A673 (cell line): ENCODE data around the gene CDH4. TPM values are rescaled to one million over a fixed set of nuclear protein-coding genes. Genes with fewer than 3 reads are reported as not detected.

ENCODE experiments used
- BruUV-seq: library from RNA; stranded (reverse); fragments of 400-500 nt; replicated peaks from 2 replicates; lab custom pipeline; 2021; lab: Mats Ljungman, UMichigan
- CTCF ChIA-PET: fragments of 300-600 bp; sonication (Branson Sonifier 250); formaldehyde crosslinking; loops from one replicate; lab custom pipeline; 2022; ENCODE audit warnings: antibody characterized with exemption; lab: Charles Lee
- POLR2A ChIA-PET: fragments of 300-600 bp; sonication (Branson Sonifier 250); formaldehyde crosslinking; loops from one replicate; lab custom pipeline; 2022; ENCODE audit warnings: antibody characterized with exemption; ENCODE audit not compliant: low non-redundant PET; lab: Charles Lee
- DNase-seq: peaks from one replicate; pipeline ENCODE4 v3.0.0-alpha.2; 2015; ENCODE audit warnings: low spot score
- H3K27ac ChIP-seq: fragments of 200-600 bp; sonication (generic); 2 replicates; pipeline ENCODE4 v1.5.1; 2016; ENCODE audit warnings: mixed run types, low read depth, mild to moderate bottlenecking, mixed read lengths, antibody characterized with exemption, low read length; ENCODE audit not compliant: poor library complexity, severe bottlenecking
- H3K27me3 ChIP-seq: fragments of 200-600 bp; sonication (generic); replicated peaks from 2 replicates; pipeline ENCODE4 v1.6.1; 2017; ENCODE audit warnings: mixed run types, low read depth, mild to moderate bottlenecking, mixed read lengths, antibody characterized with exemption, low read length; ENCODE audit not compliant: insufficient read depth, poor library complexity
- H3K36me3 ChIP-seq: fragments of 200-600 bp; sonication (generic); 2 replicates; pipeline ENCODE4 v1.6.1; 2016; ENCODE audit warnings: mixed run types, mild to moderate bottlenecking, mixed read lengths, antibody characterized with exemption, low read length; ENCODE audit not compliant: insufficient read depth, poor library complexity, severe bottlenecking
- H3K4me1 ChIP-seq: fragments of 200-600 bp; sonication (generic); 2 replicates; pipeline ENCODE4 v1.6.1; 2017; ENCODE audit warnings: mixed run types, mild to moderate bottlenecking, mixed read lengths, antibody characterized with exemption, low read length; ENCODE audit not compliant: insufficient read depth, poor library complexity, severe bottlenecking
- H3K4me3 ChIP-seq: fragments of 200-600 bp; sonication (generic); 2 replicates; pipeline ENCODE4 v1.5.1; 2016; ENCODE audit warnings: low read depth, mixed run types, mild to moderate bottlenecking, mixed read lengths, low read length; ENCODE audit not compliant: poor library complexity, severe bottlenecking
- H3K9me3 ChIP-seq: fragments of 200-600 bp; sonication (generic); 2 replicates; pipeline ENCODE4 v1.6.1; 2016; ENCODE audit warnings: mixed run types, low read depth, mild to moderate bottlenecking, mixed read lengths, antibody characterized with exemption, low read length; ENCODE audit not compliant: poor library complexity, severe bottlenecking
- EZH2 ChIP-seq: fragments of 200-600 bp; sonication (generic); IDR thresholded peaks from 2 replicates; pipeline ENCODE4 v1.6.1; 2017; ENCODE audit warnings: borderline replicate concordance, low read depth, mild to moderate bottlenecking, mixed read lengths, antibody characterized with exemption, low read length; ENCODE audit not compliant: poor library complexity, severe bottlenecking
- intact Hi-C: fragments of 100-400 bp; cut with micrococcal nuclease; formaldehyde crosslinking; loops from one replicate; pipeline ENCODE4 v1.10.0; 2022; ENCODE audit not compliant: unreplicated experiment
- total RNA-seq: library from RNA; stranded (reverse); gene quantifications from 2 replicates; pipeline ENCODE4 v1.2.3, GENCODE V29; 2021
- TF ChIP-seq, protein P1 (sequence below): fragments of 300-800, 200-600 bp; sonication (generic); conservative IDR thresholded peaks from 2 replicates; pipeline ENCODE4 v1.5.1; 2017; ENCODE audit warnings: low read depth, mild to moderate bottlenecking, antibody characterized with exemption, low read length, moderate library complexity, mixed read lengths

CDH4 gene
- total RNA-seq, 1 experiment from 2014 or later = 8.3 TPM

DNA sequence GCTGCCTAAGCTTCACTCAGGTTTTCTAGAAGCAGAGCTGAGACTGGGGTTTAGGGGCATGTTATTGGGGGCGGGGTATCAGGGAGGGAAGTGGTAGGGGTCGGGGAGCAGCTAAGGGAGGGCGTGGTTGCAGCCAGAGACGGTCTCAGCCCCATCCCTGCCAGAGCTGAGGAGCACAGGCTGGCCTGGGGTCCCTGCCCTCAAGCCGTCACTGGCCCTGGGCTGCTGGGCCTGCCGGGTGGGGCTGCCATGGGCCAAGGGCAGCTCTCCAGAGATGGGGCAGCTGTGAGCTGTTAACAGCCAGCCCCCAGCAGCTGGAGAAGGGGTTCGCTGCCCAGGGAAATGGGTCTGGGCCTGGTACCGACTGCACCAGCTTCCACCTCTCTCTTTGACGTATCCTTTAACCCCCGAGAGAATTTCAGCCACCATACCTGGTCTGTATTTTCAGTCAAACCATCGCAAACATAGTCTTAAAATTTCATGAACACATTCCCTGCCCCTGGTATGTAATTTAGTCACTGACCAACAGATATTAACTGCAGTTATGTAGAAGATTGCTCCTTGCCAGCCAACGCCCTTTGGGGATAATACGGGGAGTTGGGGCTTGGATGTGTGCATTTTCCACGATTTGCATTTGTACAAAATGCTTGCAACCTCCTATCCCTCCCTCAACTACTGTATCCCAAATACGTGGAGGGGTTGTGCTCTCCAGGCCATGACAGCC lies 560.2 kb downstream of the CDH4 start:
- no peak overlapping the region for H3K4me3 ChIP-seq
- intact Hi-C loops = no loop called here
- POLR2A ChIA-PET = no interaction called here
- CTCF ChIA-PET = no interaction called here
- DNase-seq = no peak
- H3K27ac ChIP-seq = no peak overlapping the region
- no peaks in the 10 kb centered on the region for H3K36me3 ChIP-seq
- BruUV-seq = no TSS peak
- TF ChIP-seq, protein P1, sequence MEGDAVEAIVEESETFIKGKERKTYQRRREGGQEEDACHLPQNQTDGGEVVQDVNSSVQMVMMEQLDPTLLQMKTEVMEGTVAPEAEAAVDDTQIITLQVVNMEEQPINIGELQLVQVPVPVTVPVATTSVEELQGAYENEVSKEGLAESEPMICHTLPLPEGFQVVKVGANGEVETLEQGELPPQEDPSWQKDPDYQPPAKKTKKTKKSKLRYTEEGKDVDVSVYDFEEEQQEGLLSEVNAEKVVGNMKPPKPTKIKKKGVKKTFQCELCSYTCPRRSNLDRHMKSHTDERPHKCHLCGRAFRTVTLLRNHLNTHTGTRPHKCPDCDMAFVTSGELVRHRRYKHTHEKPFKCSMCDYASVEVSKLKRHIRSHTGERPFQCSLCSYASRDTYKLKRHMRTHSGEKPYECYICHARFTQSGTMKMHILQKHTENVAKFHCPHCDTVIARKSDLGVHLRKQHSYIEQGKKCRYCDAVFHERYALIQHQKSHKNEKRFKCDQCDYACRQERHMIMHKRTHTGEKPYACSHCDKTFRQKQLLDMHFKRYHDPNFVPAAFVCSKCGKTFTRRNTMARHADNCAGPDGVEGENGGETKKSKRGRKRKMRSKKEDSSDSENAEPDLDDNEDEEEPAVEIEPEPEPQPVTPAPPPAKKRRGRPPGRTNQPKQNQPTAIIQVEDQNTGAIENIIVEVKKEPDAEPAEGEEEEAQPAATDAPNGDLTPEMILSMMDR = no peak
- no peak for TF ChIP-seq EZH2
- H3K9me3 ChIP-seq = no peaks in the 10 kb centered on the region
- H3K27me3 ChIP-seq = peaks cover 34% of the 10 kb centered on the region
- no peaks in the 10 kb centered on the region for H3K4me1 ChIP-seq

DNA sequence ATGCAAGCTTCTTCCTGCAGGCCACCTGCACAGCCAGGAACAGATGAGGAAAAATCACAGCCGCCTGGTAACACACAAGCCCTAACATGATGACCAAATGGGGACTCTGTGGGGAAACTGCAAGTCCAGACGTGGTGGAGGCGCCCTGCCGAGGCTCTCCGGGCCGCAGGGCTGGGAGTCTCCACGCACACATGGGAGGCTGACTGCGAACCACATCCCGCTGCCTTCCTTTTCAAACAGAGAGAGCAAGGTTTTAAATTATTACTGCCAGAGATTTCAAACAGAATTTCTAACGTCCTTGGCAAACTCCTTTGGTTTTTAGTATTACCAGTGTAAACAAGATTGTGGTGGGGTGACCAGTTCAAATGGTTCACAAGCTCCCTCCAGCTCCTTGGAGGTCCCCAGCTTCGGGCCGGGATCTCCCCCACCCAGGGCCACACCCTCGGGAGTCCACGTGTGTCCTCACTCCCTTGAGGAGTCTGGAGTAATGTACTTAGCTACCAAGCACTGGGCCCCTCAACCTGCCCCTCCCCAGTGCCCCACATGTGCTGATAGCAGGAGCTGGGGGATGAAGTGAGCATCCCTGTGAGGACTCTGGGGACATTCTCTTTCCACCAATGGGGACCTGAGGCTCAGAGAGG lies 560.9 kb downstream of the CDH4 start:
- Histone ChIP-seq H3K9me3 (no peaks in the 10 kb centered on the region), H3K27ac (no peak overlapping the region), H3K27me3 (peaks cover 28% of the 10 kb centered on the region), H3K4me1 (no peaks in the 10 kb centered on the region), H3K4me3 (no peak overlapping the region), H3K36me3 (no peaks in the 10 kb centered on the region)
- no TSS peak for BruUV-seq
- DNase-seq = no peak
- CTCF ChIA-PET = no interaction called here
- POLR2A ChIA-PET = no interaction called here
- intact Hi-C loops = no loop called here
- TF ChIP-seq, protein P1 = no peak
- no peak for TF ChIP-seq EZH2

DNA sequence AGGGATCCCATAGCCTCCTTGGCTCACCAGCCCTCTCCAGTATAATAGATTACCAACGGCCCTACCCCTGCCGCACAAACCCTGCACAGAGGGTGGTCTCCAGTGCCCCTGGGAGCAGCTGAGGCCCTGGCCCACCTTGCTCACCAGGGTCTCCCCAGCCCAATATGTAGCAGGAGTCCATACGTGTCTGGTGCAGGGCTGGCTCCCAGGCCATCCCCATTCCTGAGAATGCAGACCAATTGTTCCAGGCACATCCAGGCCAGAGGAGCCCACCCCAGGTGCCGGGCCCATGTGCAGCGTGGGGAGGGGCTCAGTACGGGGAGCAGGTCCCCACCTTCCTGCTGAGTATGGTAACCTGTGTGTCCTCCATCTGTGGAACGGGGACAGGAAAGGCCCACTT lies 561.7 kb downstream of the CDH4 start:
- no TSS peak for BruUV-seq
- DNase-seq = no peak
- intact Hi-C loops = no loop called here
- H3K4me3 ChIP-seq = no peak overlapping the region
- ChIA-PET POLR2A (no interaction called here), CTCF (no interaction called here)
- H3K27me3 ChIP-seq = peaks cover 21% of the 10 kb centered on the region
- TF ChIP-seq EZH2 = no peak
- TF ChIP-seq, protein P1 = no peak
- H3K36me3 ChIP-seq = no peaks in the 10 kb centered on the region
- H3K4me1 ChIP-seq = no peaks in the 10 kb centered on the region
- H3K9me3 ChIP-seq = no peaks in the 10 kb centered on the region
- no peak overlapping the region for H3K27ac ChIP-seq
